Stimulated activated CD8-positive, alpha-beta memory T cell treated with anti-CD3 and anti-CD28 coated beads, Interleukin-2, amount 100 ng/mL, for 1 hour (primary cell): ENCODE results near the gene KIAA1549.

Experiments
- DNase-seq, 2 donors: peaks; one replicate each; pipeline ENCODE4 v3.0.0-alpha.2; 2020; ENCODE audit warnings: low read depth in 2 of 2

KIAA1549 gene

DNA sequence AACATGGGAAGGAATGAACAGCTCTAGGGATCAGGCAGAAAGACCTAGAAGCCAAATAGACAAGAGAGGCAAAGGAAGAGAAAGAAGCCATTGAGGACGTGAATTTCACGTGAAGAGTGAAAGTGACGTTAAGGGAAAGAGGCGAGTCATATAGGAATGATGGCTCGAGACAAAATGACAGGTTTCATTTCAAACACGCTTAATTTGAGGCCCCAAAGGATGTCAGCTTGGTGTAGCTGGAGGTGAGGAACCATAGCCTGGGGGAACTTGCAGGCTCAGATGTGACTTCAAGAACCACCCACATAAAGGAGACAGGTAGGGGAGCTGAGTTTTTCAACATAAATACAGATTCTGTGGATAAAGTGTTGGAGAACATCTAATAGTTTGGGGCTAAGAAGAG, 98.9 kb downstream of the KIAA1549 start:
- no peak for DNase-seq

DNA sequence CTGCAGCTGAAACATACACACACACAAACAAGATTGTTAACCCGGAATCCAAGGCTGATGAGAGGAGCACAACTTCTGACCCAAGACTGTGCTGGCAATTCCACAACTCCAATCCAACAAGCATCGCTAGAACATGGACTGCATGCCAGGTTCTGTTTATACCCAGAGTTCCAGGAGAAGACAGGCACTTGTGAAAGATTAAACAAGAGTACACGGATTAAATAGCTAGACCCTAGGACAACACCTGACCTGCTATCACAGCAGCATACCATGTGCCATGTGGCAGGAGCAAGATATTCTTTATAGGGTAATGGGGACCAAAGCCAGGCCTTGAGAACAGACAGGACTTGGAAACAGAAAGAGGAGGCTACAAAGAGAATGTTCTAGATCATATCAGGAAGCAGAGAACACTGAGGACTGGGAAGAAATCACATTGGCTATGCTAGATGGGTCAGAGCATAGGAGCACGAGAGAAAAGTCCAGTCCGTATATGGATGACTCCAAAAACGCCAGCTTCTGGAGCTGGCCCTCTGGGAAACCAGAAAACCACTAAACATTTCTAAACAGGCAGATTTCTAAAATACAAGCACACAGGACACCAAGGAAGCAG, 99.5 kb downstream of the KIAA1549 start:
- DNase-seq: no peak

DNA sequence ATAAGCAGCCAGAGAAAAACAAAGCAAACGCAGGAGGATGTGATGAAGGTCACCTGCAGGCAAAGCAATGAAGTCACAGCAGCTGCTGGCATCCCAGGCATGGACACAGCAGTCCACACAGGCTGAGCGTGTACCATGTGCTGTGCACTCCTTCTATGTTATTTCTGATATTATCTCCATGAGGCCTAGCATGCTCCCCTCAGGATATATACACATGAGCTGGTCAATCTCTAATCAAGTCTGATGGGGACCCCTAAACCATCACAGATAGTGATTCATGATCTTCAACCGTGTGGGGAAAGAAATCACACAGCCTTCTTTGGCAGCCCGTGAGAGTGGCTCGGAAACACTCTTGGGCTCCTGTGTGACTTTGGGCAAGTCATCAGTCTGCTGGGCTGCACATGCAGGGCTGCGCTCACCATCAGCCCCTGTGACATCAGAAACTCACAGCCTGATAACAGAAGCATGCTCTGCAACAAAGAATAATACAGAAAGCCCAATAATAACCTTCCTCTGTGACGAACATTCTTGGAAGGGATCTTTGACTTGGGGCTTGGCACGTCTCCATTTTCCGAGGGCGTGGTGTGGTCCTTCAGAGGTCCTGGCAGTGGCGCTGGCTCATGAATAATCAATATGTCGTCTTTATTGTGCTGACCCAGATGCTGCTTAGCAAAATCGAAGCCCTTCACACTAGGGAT, 100.2 kb downstream of the KIAA1549 start:
- DNase-seq: no peak

GRCh38 chr7:138879356-138879755, 101.8 kb downstream of the KIAA1549 start:
- no peak for DNase-seq

GRCh38 chr7:138878856-138879255, 102.3 kb downstream of the KIAA1549 start:
- no peak for DNase-seq

GRCh38 chr7:138878051-138878450, 103.1 kb downstream of the KIAA1549 start:
- DNase-seq: no peak

- no peak for DNase-seq
Measured at GRCh38 chr7:138876326-138876725, 104.9 kb downstream of the KIAA1549 start.

GRCh38 chr7:138875794-138876193, 105.4 kb downstream of the KIAA1549 start:
- peak in 1 of 2 donors; percentile 24 for DNase-seq

- no peak for DNase-seq
Measured at GRCh38 chr7:138873220-138873892, 107.8 kb downstream of the KIAA1549 start.

DNA sequence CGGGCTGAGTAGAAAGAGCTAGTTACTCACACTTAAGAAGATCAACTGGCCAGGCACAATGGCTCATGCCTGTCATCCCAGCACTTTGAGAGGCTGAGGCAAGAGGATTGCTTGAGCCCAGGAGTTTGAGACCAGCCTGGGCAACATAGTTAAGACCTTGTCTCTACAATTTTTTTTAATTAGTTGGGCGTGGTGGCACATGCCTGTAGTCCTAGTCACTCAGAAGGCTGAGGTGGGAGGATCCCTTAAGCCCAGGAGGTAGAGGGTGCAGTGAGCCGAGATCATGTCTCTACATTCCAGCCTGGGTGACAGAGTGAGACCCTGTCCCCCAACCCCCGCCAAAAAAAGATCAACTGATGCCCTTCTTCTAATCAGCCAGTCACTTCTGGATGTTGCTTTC, 108.6 kb downstream of the KIAA1549 start:
- no peak for DNase-seq

- no peak for DNase-seq
Measured at GRCh38 chr7:138871814-138872090, 109.4 kb downstream of the KIAA1549 start.

DNA sequence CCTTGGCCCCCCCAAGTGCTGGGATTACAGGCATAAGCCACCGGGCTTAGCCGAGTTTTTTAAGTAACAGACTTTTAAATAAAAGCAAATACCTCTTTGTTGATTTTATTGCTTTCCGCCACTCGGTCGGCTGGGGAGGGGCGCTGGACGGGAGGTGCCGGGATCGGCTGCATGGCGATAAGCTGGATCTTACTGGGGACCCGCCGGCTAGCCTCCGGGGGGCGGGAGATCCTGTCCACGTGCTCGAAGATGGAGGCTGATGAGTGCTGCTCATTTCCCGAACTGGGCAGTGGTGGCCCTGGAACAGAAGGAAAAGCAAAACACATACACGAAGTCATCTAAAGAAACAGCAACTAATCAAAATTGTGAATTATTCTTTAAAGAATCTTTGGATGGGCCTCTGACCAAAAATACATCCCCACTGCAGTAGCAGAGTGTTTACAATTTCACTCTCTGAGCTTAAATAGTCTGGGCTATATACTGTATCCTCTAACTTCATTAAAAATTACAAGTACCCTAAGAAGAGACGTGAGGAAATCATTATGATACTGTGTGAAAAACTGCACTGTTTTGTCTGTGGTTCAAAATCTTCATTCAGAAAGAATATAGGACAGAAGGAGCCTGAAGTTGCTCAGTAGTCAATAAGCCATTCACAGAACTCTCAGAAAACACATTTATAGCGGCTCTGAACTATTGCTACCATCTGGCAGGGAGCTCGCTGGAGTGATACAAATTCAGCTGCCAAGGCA, 110.0 kb downstream of the KIAA1549 start:
- DNase-seq: no peak

GRCh38 chr7:138869353-138869752, 111.8 kb downstream of the KIAA1549 start:
- DNase-seq: no peak

DNA sequence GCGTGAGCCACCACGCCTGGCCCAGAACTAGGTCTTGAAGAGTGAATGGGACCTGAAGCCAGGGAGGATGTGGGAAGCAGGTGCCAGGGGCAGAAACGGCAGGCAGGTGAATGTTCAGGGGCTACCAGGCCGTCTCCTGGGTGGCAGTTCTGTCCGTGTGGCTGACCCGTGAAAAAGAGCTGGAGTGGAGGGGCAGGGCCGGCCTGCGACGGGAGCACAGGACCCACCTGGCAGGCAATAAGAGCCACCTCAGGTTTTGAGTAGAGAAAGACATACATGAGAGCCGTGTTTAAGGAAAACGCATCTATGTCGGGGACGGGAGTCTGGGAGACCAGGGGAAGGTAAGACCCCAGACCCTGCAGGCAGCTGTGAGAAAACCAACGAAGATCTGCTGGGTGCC, 112.5 kb downstream of the KIAA1549 start:
- no peak for DNase-seq

DNA sequence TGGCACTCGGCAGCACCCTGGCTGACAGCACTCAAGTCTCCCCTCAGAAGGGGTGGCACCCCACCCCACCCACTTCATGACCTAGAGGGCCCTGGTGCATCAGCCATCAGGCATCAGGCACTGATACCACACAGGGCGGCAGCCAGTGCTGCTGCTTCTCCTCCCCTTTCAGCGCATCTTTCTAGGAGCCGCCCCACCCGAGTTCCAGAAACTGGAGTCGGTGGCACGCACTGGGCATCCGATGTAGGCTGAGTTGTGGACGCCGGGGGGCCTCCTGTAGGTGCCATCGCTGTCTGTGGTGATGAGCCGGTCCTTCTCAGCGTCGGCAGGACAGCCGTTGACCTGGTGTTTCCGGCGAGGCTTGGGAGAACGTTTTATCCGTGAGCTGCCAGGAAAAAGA, 113.4 kb downstream of the KIAA1549 start:
- no peak for DNase-seq

GRCh38 chr7:138866353-138866752, 114.8 kb downstream of the KIAA1549 start:
- DNase-seq: no peak

GRCh38 chr7:138865843-138866242, 115.3 kb downstream of the KIAA1549 start:
- DNase-seq: no peak

- DNase-seq: no peak
Measured at GRCh38 chr7:138864667-138865066, 116.5 kb downstream of the KIAA1549 start.

DNA sequence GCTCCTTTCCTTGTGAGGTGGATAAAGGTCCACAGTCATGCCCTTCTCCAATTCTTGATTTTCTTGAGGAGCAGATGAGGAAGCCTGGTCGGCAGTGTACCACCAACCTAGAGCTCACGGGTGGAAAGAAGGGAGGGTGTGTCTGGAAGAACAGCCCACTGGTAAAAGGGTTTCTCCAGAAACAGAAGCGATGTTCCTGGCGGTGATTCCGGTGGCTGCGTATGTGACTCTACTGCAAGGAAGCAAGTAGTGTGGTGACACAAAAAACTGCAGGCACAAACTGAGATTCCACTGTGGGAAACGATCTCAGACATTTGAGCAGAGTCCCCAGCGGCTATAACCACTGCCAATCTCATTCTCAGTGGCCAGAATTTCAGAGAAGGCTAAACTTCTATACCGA, 117.3 kb downstream of the KIAA1549 start:
- no peak for DNase-seq

DNA sequence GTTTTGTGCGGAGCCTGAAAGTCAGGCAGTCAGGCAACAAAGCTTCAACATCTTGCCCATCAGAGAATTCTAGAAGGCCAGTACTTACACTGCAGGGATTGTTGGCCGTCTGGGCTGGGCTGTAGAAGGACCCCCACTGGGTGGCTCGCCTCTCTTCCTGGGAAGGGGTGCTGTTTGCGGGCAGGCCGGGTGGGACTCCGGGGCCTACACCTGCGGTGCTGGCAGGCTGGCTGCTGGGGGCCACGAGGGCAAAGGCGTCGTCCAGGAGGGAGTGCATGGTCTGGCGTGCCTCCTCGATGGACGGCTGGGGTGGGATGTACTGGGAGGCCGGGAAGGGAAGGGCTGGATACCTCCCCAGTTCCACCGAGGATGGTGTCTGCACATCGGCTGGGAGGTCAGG, 120.1 kb downstream of the KIAA1549 start:
- no peak for DNase-seq

- DNase-seq: no peak
Measured at GRCh38 chr7:138857728-138858127, 123.5 kb downstream of the KIAA1549 start.

DNA sequence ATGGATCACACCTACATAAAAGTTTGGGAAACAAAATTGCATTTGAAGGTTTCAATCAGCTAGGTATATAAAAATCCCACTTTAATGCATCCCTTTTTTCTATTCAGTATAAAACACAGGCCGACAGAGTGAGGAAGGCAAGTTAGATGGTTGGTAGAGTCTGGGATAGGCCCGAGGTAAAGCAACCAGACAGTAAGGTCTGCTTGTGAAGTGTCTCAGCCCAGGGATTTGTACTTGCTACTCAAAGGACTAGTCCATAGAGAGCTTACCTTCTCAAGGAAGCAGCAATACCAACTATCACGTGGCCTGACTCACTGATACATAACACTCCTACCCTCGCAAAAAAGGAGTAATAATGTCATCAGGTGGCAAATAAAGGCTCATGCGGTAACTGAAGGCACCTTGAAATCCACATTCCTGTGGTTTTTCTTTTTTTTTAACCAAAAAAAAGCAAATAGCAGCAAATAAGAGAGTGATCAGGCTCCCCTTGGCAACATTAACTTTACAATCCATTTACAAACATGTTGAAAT, 127.0 kb downstream of the KIAA1549 start:
- DNase-seq: no peak
